SIG-M5 (cell line): ENCODE data around the gene NEK9.
A peak's percentile ranks its signal among the peaks of the same experiment; 100 is the strongest.
"Not testable (repeated sequence)": the region's sequence is repeated elsewhere in the genome, so short reads cannot be mapped to it uniquely, and the experiment has no call there.

Experiments used
- DNase-seq: peaks from one replicate; lab custom pipeline; 2025; lab: John Stamatoyannopoulos, UW

The NEK9 gene

DNA sequence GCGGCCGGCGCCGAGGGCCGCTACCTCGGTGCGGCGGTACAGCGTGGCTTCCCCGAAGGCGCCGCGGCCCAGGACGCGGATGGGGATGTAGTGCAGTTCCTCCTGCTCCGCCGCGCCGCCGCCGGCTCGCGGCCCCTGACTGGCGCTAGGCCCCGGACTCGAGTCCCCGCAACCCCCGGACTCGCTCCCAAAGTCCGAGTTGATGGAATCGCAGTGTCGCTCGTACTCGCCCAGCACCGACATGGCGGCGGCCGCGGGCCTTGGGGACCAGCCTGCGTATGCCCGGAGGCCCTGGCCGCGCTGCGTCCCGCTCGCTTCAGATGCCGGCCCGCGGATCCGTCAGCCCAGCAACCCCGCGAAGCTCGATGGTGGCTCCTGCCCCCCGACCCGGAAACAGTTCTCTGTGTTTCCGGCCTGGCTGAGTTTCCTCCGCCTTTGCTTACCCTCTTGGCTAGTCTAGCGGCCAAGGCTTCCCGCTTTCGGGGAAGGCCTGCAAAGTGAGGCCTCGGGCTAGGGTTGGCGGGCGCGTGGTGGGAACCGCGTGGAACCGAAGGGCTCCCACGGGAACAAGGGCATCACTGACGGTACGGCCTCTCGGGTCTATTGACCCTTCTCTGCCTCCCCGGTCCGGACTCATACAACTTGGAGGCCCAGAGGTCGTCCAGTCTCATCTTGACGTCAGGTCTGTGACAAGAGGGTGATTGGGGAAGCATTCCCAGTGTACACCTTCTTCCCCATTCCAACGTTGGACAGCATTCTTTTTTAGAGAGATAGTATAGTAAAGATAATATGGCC, at the start of gene NEK9:
TSS of gene NEK9 (minus strand) at position 370 of the 795 bp plus-strand sequence. CDS start at position 243, 127 bp downstream.
- DNase-seq: peak; percentile 6

DNA sequence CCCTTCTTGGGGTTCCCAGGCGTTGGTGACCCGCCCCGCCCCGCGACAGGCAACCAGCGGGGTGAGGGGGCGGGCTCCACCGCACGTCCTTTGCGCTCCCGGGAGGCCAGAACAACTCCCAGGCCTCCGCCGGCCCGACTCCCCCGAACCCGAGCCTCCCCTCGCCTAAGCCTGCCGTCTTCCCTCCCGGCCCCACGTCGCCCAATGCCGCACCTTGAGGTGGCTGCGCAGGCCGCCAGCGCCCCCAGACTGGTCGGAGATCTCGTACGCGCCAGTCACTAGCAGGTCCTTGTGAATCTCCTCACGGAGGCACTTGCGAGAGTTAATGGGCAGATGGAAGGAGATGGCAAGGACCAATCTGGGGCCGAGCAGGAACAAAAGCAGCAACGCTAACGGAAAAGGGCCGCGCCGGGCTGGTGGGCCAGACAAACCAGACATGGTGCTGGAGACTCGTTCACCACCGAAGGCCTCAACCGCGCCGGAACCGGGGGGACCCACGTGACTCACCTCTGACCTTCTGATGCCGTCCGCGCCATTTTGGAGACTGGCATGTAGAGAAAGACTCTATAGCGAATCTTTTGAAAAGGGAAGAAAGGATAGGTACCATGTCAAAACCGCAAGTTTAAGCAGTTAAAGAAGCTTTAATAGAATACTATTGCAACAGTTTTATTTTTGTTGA, 49.4 kb upstream of the NEK9 start, which contains the start of gene TMED10:
TSS of gene TMED10 (minus strand) at position 471 of the 679 bp plus-strand sequence. CDS start at position 438, 33 bp downstream.
- DNase-seq: peak; percentile 87

DNA sequence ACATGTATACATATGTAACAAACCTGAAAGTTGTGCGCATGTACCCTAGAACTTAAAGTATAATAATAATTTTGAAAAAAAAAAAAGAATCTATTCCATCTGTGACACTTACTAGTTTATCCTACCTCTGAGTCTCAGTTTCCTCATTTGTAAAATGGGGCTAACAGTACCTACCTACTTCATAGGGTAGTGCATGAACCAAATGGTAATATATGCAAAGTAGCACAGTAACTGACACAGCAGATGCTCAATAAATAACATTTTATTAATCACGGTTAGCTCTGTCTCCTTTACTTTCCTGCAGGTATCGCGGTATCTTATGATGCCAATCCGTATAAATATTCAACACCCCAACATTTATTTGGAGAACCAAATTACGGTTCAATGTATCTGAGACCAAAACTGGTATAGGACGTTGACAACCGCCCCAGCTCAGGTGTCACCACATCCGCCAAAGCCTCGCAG, 48.9 kb upstream of the NEK9 start:
- DNase-seq: no peak

DNA sequence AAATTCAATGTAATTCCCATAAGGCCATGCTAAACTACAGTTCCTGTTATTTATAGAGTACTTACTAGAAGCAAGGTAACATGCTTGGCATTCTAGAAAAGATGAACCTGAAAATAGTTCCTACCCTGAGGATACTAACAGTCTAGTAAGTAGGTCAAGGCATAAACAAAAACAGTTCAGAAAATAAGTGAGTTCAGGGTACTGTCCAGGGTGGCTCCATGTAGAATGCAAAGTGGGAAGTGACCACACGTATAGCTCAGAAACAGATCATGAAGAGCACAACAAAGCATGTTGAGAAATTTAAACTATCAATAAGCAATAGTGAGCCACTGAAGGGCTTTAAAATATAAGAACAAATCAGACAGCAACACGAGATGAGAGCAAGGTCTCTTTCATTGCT, 47.2 kb upstream of the NEK9 start:
- DNase-seq: no peak

DNA sequence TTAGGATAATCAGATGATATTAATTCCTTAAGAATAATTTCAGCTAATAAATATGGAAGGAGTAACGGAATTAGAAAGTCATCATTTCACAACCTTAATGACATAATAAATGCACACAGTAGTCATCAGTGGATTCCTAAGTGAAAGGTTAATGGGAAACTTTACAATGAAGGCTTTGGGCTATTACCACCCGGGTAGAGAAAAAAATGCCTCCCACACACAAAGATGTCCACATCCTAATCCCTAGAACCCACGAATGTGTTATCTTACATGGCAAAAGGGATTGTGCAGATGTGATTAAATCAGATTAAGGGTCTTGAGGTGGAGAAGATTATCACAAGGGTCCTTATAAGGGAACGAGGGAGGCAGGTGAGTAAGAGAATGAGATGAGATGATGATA, 43.9 kb upstream of the NEK9 start:
- DNase-seq: no peak

DNA sequence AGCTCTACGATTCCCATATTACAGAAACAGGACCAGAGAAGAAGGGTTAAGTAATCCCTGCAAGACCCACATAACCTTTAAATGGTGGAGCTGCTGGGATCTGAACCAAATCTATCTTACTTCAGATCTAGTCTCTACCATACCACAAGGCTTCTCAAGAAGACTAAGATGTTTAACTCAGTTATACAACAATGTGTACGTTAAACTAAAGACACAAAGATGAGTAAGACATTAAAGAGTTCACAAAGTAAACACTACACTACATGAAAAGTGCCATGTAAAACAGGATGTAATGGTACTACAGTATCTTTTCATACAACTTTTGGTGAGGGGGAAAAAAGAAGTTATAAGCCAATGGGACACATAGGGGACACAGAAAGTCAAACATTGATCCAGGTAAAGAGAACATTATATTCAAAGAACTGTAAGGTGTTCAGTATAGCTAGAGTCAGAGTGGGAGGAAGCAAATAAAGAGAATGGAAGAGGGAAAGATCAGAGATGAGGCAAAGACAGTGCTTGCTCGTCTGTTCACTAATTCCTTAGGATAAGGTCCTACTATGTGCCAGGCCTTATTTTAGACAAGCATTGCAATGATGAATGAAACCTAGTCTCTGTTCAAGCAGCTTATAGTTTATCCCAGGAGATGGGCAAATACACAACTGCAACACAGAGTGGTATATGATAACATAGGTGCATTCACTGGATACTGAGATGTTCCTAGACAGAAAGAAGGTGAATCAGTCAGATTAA, 41.9 kb upstream of the NEK9 start:
- DNase-seq: no peak

DNA sequence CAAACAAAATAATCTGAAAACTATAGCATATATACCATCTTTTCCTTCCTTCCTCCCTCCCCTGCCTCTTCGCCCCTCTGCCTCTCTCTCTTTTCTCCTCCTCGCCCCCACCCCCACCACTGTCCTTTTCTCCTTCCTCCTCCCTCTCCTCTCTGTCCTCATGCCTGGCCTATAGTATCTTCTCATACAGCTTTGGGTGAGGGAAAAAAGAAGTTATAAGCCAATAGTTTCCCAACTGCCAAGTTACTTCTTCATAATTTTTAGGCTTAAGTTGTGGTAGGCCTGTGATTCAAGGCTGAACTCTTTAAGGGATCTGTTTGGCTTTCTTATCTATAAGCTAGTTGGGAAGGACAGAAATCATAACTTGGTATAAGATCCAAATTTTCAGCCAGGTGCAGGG, 40.5 kb upstream of the NEK9 start:
- no peak for DNase-seq

DNA sequence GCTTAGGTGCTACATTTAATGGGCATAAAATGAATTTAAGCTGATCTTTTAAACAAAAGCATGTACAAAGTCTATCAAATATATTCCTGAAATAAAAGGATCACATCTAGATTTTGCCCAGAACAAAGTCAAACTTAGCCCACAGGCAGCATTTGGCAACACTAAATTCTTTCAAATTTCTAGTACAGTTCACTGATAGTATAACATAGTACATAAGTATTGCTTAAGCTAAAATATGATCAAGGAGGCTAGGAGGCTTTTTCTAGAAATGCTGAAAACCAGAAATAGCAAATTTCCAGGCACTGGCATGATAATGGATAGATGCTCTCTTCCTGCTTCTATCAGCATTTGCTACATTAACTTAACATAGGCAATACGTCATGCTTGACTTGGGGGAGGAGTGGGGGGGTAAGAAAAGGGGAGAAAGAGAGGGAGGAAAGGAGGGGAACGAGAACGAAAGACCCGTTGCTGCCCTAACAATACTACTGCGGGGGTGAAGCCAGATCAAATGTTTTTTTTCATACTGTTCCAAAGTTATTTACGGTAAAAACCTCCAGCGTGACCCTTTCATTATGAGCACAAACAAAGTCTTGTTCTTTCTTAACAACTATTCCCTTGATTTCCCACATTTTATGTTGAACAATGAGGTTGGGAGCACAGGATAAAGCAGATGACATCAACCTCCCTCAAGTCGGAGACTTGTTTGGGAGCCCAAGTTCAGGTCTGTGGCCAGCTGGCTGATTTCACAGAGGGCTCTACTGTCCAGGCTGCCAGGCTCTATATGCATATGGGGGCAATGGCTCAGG, 38.9 kb upstream of the NEK9 start:
- DNase-seq: no peak

DNA sequence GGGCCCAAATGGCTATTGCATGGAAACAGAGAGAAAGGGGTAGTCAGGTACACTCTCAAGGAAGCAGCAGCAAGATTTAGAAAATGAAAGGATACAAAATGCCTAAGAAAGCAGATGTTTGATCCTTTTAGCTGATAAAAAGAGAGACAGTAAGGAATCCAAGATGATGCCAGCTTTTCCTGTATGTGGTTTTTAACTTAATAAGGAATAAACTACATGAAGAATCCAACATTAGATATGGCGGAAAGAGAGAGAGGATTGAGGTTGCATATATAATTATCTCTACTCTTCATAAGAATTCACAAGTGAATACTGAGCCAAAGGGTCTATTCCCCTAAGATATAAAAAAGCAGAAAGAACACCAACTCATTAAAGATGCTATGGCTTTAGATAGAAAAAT, 38.0 kb upstream of the NEK9 start:
- DNase-seq: no peak

DNA sequence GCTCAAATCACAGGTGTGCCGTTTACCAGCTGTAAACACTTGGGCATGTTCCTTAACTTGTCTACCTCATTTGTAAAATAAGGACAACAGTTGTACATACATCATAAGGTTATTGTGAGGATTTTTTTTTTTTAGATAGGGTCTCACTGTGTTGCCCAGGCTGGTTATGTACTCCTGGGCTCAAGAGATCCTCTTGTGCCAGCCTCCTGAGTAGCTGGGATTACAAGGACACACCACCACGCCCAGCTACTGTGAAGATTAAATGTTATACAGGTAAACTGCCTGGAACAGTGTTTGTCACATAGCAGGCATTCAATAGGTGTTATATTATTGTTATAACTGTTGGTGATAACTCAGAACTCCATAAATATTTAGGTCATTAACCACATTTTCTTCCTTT, 36.8 kb upstream of the NEK9 start:
- DNase-seq: no peak

DNA sequence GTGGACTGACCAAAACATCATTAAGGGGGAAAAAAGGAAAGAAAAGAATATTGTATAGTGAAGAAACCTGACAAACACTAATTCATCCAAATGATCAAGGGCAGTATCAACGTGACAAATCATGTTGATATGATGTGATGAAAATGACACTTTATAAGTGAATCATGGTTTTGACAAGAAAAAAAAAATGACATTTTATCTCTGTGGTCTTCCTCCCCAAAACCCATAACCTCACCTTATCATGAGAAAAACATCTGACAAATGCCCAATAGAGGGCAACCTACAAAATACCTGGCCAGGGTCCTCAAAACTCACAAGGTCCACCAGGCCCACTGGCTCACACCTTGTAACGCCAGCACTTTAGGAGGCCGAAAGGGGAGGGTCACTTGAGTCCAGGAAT, 35.8 kb upstream of the NEK9 start:
- DNase-seq: no peak

DNA sequence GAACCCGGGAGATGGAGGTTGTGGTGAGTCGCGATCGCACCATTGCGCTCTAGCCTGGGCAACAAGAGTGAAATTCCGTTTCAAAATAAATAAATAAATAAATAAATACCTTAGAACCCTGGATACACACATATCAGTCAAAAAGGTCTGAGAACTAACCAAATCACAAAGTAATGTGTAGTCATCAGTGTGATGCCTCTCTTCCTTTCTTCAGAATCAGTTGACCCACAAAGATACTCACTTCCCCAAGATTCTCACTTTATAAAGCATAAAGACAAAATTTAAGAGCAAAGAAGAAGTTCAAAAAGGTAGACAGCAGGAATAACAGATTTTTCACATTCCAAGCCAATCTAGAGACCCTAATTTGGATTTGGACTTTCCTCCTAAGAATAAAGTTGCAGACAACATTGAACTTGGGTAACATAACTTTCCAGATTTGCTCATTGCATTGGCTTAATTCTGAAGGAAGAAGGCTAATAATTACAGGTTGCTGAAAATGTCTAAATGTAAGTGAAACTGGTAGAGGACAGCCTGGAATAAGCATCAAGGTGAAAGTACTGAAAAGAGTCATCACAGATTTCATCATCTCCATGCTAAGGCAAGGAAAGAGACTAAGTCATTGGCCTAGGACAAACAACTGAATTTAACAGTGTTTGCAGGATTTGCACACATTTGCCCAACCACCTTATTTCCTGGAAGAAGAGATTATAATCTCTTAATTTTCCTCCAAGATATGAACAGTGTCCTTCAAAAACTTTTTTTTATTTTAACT, 32.2 kb upstream of the NEK9 start:
- no peak for DNase-seq

DNA sequence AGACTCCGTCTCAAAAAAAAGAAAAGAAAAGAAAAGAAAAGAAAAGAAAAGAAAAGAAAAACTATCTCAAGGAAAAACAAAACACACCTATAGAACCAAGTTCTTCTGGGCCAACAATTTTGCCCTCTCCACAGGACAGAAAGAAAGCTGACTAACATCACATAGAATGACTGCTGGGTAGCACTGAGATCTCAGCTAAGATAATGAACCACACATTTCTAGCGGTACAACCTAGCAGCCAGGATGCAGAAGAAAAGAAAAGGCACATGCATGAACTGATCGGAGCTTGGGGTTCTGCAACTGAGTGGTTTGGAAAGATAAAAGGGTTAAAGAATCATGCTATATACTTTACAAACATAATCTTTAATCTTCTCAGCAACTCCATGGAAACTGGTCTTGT, 30.1 kb upstream of the NEK9 start:
- DNase-seq: no peak

DNA sequence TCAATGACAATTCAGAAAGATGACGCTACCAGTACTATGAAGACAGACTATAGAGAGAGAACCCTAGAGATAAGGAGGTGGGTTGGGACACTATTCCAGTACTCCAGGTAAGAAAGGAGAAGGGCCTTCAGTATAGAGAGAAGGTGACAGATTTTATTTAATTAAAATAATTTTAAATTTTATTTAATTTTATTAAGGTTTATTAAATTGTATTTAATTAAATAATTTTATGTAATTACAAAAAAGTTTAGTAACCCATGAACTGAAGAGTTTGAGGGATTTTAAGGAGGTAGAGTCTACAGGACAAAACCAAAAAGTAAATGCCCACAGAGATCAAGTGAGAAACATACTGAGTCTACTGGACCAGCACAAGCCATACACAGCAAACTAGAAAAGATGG, 29.3 kb upstream of the NEK9 start:
- no peak for DNase-seq

DNA sequence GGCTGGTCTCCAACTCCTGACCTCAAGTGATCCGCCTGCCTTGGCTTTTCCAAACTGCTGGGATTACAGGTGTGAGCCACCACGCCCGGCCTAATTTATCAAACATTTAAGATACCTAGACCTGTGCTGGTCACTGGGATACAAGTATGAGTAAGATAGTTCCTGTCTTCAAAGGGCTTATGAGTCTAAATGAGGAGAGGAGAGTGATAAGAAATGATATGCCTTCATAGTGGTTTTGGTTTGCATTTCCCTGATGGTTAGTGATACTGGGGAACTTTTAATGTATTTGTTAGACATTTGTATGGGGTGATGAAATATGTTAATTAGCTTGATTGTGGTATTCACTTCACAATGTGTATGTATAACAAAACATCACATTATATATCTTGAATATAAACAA, 28.3 kb upstream of the NEK9 start:
- DNase-seq: no peak

DNA sequence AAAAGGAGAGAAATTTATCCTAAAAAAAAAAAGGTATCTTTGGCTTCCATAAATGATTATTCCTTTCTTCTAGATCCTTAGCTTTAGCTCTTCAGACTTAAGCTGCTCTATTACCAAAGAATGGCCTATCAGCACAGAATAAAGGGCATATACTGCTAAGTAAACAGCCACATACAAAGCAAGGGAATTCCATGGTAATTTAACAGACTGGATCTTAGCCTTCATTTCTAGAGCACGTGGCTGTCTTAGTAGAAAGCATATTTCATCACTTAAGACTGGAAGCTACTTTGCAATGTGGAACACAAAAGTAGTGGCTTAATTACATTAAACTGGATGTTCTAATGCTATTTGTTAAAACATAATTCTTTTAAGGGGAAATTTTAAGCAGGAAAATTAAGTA, 26.4 kb upstream of the NEK9 start:
- DNase-seq: no peak

DNA sequence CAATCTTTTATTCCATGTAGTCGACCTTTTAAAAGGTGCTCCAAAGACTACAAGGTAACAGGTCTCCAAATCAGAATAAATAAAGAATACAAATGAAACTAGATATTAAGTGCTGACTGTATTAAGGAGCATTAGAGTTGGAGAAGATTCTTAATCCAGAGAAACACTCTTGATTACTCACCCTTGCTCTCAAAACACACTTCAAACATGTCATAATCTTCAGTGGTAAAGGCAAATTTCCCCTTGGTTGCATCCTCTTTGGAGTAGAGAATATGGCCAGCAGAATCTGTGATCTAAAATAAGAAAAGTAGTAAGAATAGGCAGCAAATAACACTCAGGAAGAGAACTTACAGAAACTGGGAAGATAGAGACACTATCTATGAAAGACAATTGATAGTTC, 25.0 kb upstream of the NEK9 start:
- DNase-seq: no peak

DNA sequence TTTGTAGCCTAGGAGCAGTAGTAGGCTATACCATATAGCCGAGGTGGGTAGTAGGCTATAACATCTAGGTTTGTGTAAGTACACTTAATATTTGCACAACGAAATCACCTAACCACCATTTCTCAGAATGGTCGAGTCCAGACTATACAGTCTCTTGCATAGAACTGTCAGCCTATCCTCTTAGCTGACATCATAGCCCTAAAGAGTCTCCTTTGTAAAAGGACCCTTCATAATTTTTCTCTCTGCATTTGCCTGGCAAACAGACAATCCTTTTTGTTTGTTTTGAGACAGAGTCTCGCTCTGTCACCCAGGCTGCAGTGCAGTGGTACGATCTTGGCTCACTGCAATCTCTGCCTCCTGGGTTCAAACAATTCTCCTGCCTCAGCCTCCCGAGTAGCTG, 23.8 kb upstream of the NEK9 start:
- DNase-seq: not testable (repeated sequence)

DNA sequence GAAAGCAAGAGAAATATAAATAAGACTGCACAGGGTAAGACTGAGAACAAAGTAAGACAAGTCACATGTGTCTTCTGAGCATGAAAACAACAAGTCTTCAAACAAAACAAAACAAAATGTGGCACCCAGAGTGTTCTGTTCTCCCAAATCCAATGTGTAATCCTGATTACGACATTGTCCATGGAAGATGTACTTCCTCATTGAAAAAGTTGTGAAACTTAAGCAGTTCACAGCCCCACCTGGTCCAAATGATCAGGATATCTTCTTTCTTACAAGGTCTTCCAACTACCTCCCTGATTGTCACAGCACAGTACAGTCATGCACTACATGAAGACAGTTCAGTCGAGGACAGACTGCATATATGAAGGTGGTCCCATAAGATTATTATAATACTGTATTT, 23.3 kb upstream of the NEK9 start:
- DNase-seq: no peak

DNA sequence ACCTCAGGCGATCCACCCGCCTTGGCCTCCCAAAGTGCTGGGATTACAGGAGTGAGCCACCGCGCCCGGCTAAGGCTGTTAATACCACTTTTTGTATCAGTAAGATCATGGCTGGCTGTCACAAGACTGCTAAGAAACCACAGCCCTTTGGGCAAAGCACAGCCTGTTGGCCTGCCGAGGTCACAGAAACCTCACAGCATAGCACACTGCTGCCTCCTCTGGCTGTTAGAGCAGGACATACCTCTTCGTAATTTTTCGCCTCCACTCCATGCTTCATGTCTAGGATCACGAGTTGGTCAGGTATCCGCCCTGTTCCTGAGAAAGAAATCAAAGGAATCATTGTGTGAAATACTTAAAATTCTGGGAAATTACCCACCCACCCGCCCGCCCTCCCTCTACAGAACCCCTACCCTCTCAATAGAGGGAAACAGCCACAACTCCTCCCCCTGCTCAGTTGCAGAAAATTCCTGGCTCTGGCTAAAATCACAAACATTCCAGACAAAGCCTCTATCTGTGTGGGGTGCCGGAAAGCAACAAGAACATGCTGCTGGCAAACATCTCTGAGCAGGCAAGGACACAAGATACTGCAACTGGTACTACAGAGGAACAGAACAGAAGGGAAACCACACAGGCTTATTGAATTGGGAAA, 20.7 kb upstream of the NEK9 start:
- no peak for DNase-seq

DNA sequence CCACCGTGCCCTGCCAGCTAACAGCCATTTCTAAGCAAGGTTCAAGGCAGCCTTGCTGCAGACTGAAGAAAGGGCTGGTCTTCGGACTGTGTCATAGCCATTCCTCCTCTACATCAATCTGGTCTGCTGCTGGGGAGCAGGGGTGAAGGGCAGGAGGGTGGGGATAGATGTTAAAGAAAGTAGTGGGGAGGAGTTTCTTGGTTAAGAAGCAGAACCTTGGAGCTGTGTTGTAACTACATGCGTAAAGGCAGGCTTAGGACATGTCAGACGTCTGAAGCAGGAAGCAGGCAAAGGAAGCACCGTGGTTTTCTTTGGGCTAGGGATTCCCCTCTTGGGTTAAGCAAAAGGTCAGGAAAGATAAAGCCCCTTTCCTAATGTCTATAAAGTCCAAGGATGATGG, 18.1 kb upstream of the NEK9 start:
- DNase-seq: no peak
